ENCODE data around the gene WWOX.
"Not testable (repeated sequence)": the region's sequence is repeated elsewhere in the genome, so short reads cannot be mapped to it uniquely, and the experiment has no call there.

Gene WWOX

DNA sequence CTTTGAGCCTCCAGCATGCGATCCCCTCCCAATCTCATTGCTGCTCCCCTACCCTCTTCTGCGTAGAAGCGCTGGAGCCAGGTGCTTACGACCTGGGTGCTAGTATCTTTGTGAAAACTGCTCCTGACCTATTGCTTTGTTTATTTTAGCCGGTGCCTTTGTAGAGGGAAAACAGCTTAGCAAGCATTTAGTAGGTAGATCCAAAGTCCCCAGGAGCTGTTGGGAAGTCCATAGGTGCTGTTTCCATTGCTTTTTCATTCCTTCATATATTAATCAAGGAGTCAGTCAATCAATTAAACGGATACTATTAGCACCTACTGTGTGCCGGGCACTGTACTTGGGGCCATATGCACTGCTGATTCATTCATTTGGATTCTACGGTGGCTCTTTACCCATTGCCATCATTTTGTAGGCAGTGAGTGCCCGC, 497.6 kb downstream of the WWOX start:
- TF ChIP-seq ZNF274 (IDR thresholded peaks at IDR 0.05; ENCODE audit: low read depth, low read length) (no peak), YY1 (IDR thresholded peaks at IDR 0.05; ENCODE audit: insufficient read depth, insufficient read length) (no peak), SUZ12 (IDR thresholded peaks at IDR 0.05; ENCODE audit: extremely low read depth, insufficient read depth, insufficient read length) (no peak)
- Histone ChIP-seq H3K4me1 (ENCODE audit: insufficient read depth, insufficient read length) (no peaks in the 10 kb centered on the region), H3K9me3 (ENCODE audit: insufficient read depth, low read length) (no peaks in the 10 kb centered on the region), H3K27me3 (ENCODE audit: insufficient read depth, insufficient read length) (no peaks in the 10 kb centered on the region), H3K4me3 (ENCODE audit: insufficient read length, low read depth) (no peak overlapping the region), H3K9ac (ENCODE audit: insufficient read length, low read depth) (no peak overlapping the region), H3K36me3 (ENCODE audit: insufficient read depth, insufficient read length, low read length) (no peaks in the 10 kb centered on the region)
- no peak for DNase-seq (ENCODE audit: low read depth, low spot score)

DNA sequence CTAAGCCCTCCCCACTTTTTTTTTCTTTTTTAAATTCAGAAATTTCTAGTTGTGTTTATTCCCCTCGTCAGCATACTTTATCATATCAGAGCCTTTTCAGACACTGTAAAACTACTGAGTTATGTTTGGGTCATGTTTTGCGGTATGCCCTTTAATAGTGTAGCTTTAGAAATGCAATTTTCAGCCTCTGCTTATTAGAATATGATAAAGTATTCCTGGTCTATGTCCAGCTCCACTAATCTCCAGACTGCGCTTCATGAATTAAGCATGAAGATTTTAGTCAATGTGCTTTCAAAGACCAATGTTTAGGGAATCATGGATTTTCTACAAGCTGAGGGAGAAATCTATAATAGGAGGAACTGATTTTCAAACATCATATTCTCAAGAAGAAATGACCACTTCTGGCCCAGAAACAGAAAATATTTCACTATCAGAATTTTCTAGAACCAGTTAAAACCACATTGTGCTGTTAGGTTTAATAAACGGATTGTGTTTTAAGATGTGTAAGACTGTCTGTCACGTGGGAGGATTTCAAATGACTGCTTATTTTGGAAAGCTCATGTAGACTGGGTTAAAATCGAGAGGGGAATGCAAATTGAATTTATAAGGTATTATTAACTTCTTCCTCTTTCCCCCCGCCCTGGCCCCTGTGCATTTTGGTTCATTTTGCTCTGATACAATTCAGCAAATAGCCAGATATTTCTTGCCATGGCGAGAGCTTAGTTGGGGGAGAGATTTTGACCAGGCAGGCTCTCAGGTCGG, 498.5 kb downstream of the WWOX start:
- Histone ChIP-seq H3K36me3 (ENCODE audit: insufficient read depth, insufficient read length, low read length) (no peaks in the 10 kb centered on the region), H3K27me3 (ENCODE audit: insufficient read depth, insufficient read length) (no peaks in the 10 kb centered on the region), H3K4me1 (ENCODE audit: insufficient read depth, insufficient read length) (no peaks in the 10 kb centered on the region), H3K4me3 (ENCODE audit: insufficient read length, low read depth) (no peak overlapping the region), H3K9ac (ENCODE audit: insufficient read length, low read depth) (no peak overlapping the region), H3K9me3 (ENCODE audit: insufficient read depth, low read length) (no peaks in the 10 kb centered on the region)
- TF ChIP-seq YY1 (IDR thresholded peaks at IDR 0.05; ENCODE audit: insufficient read depth, insufficient read length): no peak
- no peak for TF ChIP-seq SUZ12 (IDR thresholded peaks at IDR 0.05; ENCODE audit: extremely low read depth, insufficient read depth, insufficient read length)
- no peak for TF ChIP-seq ZNF274 (IDR thresholded peaks at IDR 0.05; ENCODE audit: low read depth, low read length)
- DNase-seq (ENCODE audit: low read depth, low spot score): no peak

DNA sequence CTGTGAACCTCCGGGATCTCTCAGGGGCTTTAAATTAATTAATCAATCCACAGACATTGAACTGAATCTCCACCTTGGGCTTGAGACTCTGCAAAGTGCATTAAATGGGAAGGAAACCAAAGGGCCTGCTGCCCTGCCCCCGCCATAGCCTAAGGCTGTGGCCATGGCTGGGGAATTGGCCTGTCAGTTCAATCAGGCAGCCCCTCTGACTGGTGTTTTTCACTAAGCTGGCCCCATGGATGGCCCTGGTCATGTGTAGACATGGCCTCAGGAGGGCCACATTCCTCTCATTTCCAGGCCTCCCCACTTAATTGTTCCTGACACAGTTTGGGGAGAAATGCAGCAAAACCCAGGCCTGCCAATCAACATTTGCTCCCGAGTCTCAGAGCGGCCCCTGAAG, 499.8 kb downstream of the WWOX start:
- Histone ChIP-seq H3K36me3 (ENCODE audit: insufficient read depth, insufficient read length, low read length) (no peaks in the 10 kb centered on the region), H3K27me3 (ENCODE audit: insufficient read depth, insufficient read length) (no peaks in the 10 kb centered on the region), H3K4me1 (ENCODE audit: insufficient read depth, insufficient read length) (no peaks in the 10 kb centered on the region), H3K9ac (ENCODE audit: insufficient read length, low read depth) (no peak overlapping the region), H3K9me3 (ENCODE audit: insufficient read depth, low read length) (no peaks in the 10 kb centered on the region), H3K4me3 (ENCODE audit: insufficient read length, low read depth) (no peak overlapping the region)
- TF ChIP-seq ZNF274 (IDR thresholded peaks at IDR 0.05; ENCODE audit: low read depth, low read length) (no peak), YY1 (IDR thresholded peaks at IDR 0.05; ENCODE audit: insufficient read depth, insufficient read length) (no peak), SUZ12 (IDR thresholded peaks at IDR 0.05; ENCODE audit: extremely low read depth, insufficient read depth, insufficient read length) (no peak)
- no peak for DNase-seq (ENCODE audit: low read depth, low spot score)

DNA sequence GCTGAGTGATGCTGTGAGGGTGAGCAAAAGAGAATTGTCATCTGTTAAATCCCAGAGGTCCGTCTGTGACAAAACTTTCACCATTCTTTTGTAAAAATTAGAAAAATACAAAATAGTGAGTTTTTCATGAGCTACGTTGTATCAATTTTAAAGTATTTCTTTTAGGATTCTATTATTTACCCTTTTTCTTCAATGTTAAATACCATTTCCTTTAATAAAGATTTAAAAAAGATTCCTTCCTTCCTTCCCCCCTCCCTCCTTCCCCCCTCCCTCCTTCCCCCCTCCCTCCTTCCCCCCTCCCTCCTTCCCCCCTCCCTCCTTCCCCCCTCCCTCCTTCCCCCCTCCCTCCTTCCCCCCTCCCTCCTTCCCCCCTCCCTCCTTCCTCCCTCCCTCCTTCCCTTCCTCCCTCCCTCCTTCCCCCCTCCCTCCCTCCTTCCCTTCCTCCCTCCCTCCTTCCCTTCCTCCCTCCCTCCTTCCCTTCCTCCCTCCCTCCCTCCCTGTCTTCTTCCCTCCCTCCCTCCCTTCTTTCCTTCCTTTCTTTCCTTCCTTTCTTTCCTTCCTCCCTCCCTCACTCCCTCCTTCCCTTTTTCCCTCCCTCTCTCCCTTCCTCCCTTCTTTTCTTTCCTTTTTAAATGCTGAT, 505.1 kb downstream of the WWOX start:
- not testable (repeated sequence) for H3K27me3 ChIP-seq (ENCODE audit: insufficient read depth, insufficient read length); H3K4me3 ChIP-seq (ENCODE audit: insufficient read length, low read depth); H3K4me1 ChIP-seq (ENCODE audit: insufficient read depth, insufficient read length); DNase-seq (ENCODE audit: low read depth, low spot score); H3K9me3 ChIP-seq (ENCODE audit: insufficient read depth, low read length); H3K9ac ChIP-seq (ENCODE audit: insufficient read length, low read depth); H3K36me3 ChIP-seq (ENCODE audit: insufficient read depth, insufficient read length, low read length)

DNA sequence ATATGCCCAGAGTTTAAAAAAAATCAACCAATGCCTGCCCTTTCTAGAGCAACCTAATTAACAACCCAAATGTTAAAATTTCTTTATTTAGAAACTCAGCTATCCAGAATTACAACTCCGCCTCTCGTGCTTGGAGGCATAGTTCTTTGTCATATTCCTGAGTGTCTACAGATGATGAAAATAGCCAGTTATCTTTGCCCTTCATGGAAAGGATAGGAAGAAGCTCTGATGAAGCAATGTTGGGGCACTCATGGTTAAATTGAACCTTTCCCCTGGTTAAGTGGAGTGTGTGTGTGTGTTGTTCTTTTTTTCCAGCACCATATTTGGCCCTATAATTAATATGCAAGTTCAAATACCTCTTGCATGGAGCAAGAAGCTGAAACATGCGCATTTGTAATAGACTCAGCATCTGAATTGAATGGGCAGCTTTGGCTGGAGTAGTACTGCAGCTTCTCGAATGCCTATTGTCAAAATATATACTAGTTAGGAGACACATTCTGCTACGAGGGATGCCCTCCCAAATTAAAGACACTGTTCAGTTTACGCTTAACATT, 506.2 kb downstream of the WWOX start:
- no peak for DNase-seq (ENCODE audit: low read depth, low spot score)
- TF ChIP-seq ZNF274 (IDR thresholded peaks at IDR 0.05; ENCODE audit: low read depth, low read length) (no peak), YY1 (IDR thresholded peaks at IDR 0.05; ENCODE audit: insufficient read depth, insufficient read length) (no peak), SUZ12 (IDR thresholded peaks at IDR 0.05; ENCODE audit: extremely low read depth, insufficient read depth, insufficient read length) (no peak)
- peaks cover 7% of the 10 kb centered on the region for H3K4me1 ChIP-seq (ENCODE audit: insufficient read depth, insufficient read length)
- H3K9ac ChIP-seq (ENCODE audit: insufficient read length, low read depth): no peak overlapping the region
- H3K27me3 ChIP-seq (ENCODE audit: insufficient read depth, insufficient read length): no peaks in the 10 kb centered on the region
- H3K36me3 ChIP-seq (ENCODE audit: insufficient read depth, insufficient read length, low read length): no peaks in the 10 kb centered on the region
- no peak overlapping the region for H3K4me3 ChIP-seq (ENCODE audit: insufficient read length, low read depth)
- H3K9me3 ChIP-seq (ENCODE audit: insufficient read depth, low read length): no peaks in the 10 kb centered on the region

DNA sequence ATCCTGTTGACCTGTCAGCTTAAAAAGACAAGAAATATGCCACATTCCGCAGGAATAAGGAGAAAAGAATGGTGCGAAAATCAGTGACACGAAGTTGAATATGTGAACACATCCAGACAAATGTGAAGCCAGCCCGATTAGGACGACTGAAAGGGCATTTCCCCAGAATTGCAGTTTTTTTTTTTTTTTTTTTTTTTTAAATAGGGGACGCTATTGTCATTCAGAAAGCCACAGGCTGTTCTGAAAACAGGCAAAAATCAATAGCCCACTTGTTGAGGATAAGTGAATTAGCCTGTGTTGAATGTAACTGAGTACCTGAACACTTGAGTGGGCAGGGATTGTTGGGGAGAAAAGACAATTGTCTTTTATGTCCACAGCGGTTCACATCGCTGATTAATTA, 507.1 kb downstream of the WWOX start:
- H3K9ac ChIP-seq (ENCODE audit: insufficient read length, low read depth): no peak overlapping the region
- no peaks in the 10 kb centered on the region for H3K36me3 ChIP-seq (ENCODE audit: insufficient read depth, insufficient read length, low read length)
- H3K9me3 ChIP-seq (ENCODE audit: insufficient read depth, low read length): no peaks in the 10 kb centered on the region
- DNase-seq (ENCODE audit: low read depth, low spot score): peak; percentile 15
- no peak overlapping the region for H3K4me3 ChIP-seq (ENCODE audit: insufficient read length, low read depth)
- H3K27me3 ChIP-seq (ENCODE audit: insufficient read depth, insufficient read length): no peaks in the 10 kb centered on the region
- no peak for TF ChIP-seq SUZ12 (IDR thresholded peaks at IDR 0.05; ENCODE audit: extremely low read depth, insufficient read depth, insufficient read length)
- TF ChIP-seq ZNF274 (IDR thresholded peaks at IDR 0.05; ENCODE audit: low read depth, low read length): no peak
- TF ChIP-seq YY1 (IDR thresholded peaks at IDR 0.05; ENCODE audit: insufficient read depth, insufficient read length): no peak
- peaks cover 7% of the 10 kb centered on the region for H3K4me1 ChIP-seq (ENCODE audit: insufficient read depth, insufficient read length)

DNA sequence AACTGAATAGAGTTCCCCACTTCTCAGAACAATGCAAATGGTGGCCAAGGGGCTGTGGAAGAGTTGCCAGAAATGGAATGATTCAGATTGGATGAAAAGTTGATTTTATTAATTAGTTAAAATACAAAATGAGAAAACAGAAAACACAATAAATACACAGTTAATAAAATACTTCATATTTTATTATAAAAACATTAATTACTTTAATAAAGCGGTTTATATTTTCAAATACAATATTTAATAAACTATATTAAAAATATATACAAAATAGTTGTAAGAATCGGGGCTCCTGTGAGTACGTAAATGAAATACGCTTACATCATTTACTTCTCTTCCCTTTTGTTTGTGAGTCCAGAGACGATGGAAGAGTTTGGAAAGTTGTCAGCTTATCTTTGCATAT, 507.6 kb downstream of the WWOX start:
- Histone ChIP-seq H3K27me3 (ENCODE audit: insufficient read depth, insufficient read length) (no peaks in the 10 kb centered on the region), H3K36me3 (ENCODE audit: insufficient read depth, insufficient read length, low read length) (no peaks in the 10 kb centered on the region), H3K4me3 (ENCODE audit: insufficient read length, low read depth) (no peak overlapping the region), H3K9me3 (ENCODE audit: insufficient read depth, low read length) (no peaks in the 10 kb centered on the region), H3K9ac (ENCODE audit: insufficient read length, low read depth) (no peak overlapping the region), H3K4me1 (ENCODE audit: insufficient read depth, insufficient read length) (peaks cover 7% of the 10 kb centered on the region)
- TF ChIP-seq SUZ12 (IDR thresholded peaks at IDR 0.05; ENCODE audit: extremely low read depth, insufficient read depth, insufficient read length) (no peak), ZNF274 (IDR thresholded peaks at IDR 0.05; ENCODE audit: low read depth, low read length) (no peak), YY1 (IDR thresholded peaks at IDR 0.05; ENCODE audit: insufficient read depth, insufficient read length) (no peak)
- DNase-seq (ENCODE audit: low read depth, low spot score): no peak

Measured in NT2/D1 (cell line).